T-helper 2 cell treated with Interferon-gamma antibody and Interleukin-4, amounts not matched to agents 100 ng/mL and 5 ng/mL, for 36 hours (primary cell): ENCODE measurements around the gene DCANP1. TPM values are rescaled to one million over a fixed set of nuclear protein-coding genes. Genes with fewer than 3 reads are reported as not detected.

ENCODE experiments used
- intact Hi-C: fragments of 100-400 bp; cut with micrococcal nuclease; formaldehyde crosslinking; loops from one replicate; pipeline ENCODE4 v1.15.1; 2023
- total RNA-seq: library from RNA; stranded (reverse); gene quantifications from 2 replicates; pipeline ENCODE4 v1.2.3, GENCODE V29; 2022

Gene DCANP1
- total RNA-seq, 1 donor from 2014 or later = not detected

DNA sequence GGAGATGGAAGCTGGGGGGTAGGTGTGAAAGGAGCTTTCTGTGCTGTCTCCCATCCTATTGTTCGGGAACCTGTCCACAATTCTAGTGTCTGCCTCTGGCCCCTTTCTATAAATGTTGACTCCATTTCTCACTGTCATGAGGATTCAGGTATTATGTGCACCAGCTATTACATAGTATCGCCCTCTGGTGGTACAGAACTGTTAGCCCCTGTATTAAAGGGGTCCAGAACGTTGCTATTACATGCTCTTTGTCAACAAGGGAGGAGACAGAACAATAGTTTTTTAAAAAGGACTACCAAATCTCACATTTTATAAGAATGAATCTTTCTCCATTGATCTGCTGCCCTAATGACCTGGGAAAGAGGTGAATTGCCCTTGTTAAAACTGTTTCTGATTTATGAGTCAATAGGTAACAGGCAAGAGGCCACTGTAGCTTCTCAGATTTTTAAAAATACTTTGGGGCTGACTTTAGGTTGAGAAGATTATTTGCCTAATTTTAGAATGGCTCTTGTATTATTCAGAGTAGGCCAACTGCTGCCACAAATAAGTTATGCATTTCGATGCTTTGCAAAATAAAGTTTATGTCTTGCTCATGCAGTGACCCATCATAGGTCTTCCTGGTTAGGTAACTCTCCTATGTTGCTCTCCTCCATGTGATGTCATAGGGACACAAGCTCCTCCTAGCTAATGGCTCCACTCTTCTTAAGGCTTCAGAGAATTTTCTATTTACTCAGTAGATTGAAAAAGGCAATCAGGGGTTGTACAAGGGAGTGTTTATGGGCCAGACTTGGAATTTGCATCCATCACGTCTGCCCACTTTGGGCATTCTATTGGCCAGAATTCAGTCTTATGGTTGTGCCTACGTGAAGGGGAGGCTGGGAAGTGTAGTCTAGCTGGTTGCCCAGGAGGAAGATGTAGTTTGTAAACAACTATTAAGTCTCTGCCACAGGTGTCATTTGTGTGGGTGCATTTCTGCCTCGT is 20.8 kb downstream of the DCANP1 start:
- intact Hi-C loops = loop anchor here (1.0 to 2.0 kb wide), 2 partner anchors 27 to 66 kb away; partner anchors contain the start of gene MACROH2A1

DNA sequence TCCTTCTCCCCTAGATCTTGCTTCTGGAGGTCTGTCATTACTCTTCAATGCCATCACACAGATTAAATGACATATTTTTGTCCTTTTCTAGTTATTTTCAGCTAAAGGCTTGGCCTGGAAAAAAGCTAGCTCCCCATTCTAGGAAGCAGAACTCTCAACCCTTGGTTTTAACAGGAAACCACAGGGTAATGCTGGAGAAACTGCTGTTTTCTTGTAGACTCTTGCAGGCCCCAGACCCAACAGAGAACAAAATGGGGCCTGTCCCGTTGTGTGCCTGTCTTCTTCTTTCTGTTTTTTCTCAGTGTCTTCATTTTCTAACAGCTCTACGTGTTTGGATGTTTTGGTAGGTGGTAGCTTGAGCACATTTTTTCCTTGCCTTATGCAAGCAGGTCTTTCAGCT is 21.5 kb downstream of the DCANP1 start:
- intact Hi-C loops = loop anchor here (1.0 to 2.0 kb wide), 2 partner anchors 26 to 65 kb away; partner anchors contain the start of gene MACROH2A1

GRCh38 chr5:135423846-135424168 is 23.3 kb downstream of the DCANP1 start:
- intact Hi-C loops = no loop called here

DNA sequence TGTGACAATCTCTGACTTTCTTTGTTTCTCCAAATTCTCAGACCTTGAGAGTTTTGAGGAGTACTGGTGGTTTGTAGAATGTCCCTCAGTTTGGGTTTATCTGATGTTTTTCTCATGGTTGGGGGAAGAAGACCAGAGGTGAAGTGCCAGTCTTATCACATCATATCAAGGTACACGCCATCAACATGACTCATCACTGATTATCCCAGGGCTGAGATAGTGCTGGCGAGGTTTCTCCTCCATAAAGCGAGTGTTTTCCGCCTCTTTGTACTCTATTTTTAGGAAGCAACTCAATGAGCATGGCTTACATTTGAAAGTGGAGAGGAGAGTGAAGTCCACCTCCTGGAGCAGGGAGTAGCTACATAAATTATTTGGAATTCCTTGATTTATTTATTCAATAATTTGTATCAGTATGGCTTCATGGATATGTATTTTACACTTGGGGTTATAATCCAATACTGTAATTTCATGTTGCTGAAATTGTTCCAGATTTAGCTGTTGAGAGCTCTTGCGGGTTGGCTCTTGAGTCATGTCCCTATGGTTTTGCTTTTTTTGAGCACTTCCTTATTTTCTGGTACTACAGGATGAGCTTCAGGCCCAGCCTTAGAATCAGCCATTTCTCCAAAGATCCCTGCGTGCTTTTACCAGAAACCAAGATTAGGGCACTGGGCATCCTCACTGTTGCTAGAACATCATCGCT is 23.9 kb downstream of the DCANP1 start:
- intact Hi-C loops = no loop called here

DNA sequence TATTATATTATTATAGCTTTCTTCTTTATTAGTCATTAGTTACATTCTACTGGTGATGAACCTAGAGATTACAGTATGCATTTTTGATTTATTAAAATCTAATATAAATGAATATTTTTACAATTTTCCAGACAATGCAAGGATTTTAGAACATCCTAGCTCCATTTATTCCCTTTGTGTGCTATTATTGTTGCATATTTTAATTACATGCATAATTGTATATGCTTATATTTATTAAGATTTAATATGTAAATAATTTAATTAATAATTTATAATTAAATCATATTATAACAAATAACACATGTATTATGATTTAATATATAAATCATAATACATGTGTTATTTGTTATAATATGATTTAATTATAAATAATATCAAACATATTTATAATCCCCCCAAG is 24.7 kb downstream of the DCANP1 start:
- intact Hi-C loops = no loop called here

DNA sequence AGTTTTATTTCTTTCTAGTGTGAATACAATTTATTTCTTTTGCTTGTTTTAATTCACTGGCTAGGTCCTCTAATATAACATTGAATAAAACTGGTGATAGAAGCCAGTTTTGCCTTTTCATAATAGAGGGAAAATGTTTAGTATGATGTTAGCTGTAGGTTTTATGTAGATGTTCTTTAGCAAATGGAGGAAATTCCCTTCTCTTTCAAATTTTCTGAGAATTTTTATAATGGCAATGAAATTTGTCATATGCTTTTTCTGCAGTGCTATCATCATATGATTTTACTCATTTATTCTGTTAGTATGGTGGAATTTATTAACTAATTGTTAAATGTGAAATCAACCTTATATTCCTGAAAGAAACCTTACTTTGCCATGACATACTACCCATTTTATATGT is 30.1 kb downstream of the DCANP1 start:
- intact Hi-C loops = no loop called here

DNA sequence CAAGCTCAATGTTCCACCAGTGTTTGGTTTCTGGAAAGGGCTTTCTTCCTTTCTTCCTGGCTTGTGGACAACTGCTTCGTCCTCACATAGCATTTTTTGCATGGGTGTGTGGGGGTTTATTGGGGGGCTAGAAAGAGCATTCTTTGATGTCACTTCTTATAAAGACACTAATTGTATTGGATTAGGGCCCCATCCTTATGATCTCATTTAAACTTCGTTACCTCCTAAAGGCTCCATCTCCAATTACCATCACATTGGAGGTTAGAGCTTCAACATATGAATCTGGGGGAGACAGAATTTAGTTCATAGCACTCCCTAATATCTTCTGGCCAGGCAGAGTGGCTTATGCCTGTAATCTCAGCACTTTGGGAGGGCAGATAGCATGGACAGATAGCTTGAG is 42.1 kb downstream of the DCANP1 start:
- intact Hi-C loops = no loop called here

DNA sequence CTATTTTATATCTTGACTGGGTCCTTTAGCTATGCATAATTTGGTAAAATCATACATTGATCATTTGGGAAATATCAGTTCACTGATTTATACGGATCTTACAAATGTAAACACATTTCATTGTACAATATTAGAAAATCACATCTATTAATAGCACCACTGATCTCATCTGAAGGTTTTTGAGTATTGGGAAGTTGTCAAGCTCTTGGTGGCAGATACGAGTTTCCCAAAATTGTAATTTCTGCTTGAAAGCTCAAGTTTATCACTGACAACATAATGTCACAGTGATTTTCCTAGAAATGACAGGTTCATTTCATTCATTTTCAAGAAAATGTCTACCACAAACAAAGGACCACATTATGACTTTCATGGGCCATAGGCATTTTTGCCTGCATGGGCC is 45.1 kb downstream of the DCANP1 start:
- intact Hi-C loops = no loop called here

DNA sequence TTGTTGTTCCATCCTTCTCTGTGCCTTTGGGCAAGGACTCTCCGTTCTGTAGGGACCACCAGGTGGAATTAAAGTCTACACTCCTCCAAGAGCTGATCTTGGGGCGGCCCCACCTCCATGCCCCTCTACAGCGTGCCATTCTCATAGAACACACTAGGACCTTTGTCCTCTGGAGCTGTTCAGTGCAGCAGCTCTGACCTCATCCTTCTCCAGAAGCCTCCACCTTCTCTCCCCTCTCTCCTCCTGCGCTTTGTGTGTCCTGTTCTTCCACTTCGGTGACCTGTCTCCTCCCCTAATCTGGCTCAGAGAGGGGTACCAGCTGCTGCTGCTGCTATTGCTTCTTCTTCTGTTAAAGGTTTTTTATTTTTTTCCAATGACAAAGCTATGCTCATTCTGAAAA is 46.3 kb downstream of the DCANP1 start:
- intact Hi-C loops = no loop called here

DNA sequence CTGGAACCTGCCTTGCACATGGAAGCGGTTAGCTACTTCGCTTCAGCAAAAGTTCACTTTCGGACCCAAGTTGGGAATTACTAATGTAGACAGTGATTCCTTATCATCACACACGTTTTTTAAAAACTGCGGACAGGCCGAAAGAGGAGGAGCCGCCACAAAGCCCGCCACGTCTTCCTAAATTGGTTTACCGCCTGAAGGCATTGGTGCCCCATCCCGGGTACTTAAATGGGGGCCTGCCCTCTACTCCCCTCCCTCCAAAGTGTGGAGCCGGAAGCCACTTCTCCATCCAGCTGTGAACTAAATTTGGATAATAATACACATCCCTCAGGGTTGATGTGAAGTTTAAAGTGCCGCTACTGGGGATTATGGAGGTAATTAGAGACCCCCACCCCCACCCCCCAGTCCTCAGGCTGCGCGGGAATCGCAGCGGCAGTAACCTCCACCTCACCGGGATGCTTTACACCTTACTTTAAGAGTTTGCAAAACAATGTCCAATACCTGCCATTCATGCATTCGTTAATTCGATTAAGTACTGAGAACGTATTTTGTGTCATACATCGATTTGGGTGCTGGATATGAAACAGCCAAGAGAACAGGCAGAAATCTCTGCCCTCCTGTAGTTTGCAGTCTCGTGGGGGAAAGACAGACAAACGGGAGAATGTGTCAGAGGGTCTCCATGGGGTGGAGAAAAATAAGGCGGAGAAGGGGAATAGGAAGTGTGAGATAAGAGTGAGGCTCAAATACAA is 47.2 kb downstream of the DCANP1 start:
- intact Hi-C loops = loop anchor here (1.0 to 10.0 kb wide), 3 partner anchors 23 to 495 kb away; partner anchors contain the start of gene PCBD2

DNA sequence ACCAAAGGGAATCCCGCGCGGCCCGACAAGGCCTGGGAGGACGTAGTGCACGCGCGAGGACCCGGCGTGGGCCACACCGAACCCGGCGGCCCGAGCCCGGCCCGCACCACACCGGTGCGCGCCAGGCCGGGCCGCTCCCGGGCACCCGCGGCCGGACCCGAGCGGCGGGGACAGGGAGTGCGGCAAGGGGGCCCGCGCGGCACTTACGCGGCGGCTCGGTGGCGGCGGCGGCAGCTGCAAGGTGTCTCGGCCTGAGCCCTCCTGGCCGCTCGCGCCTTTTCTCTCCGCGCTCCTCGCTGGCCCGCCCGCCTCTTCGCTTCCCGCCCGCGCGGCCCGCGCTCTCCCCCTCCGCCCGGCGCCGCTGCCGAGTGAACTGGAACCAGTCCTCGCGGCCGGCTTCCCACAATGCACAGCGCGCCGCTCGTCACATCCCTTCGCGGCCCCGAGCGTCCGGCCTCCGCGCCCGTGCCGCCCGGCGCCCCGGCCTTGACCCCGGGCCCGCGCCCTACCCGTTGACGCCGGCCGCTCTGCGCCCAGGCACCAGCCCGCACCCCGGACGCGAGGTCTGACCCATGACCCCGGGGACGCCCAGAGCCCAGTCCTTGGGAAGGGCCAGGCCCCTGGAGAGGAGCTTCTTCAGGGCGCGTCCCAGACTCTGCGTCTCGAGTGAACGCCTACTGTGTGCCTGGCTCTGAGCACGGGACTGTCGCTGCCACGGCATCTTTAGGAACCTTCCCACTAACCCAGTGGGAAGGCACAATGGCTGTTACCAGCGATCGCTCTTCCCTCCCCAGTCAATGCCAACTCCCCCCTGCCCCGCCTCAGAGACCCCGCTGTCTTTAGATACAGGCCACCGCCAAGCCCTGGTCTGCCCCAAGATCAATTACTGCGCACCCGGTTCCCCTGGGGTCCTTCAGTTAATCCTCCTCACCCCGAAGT is 48.0 kb downstream of the DCANP1 start, which contains the start of gene MACROH2A1:
TSS of gene MACROH2A1 (minus strand) at position 377 of the 939 bp plus-strand sequence. CDS start 10,138 bp downstream, outside the sequence.
- intact Hi-C loops = loop anchor here (1.0 to 10.0 kb wide), 3 partner anchors 22 to 494 kb away; partner anchors contain the start of gene PCBD2

GRCh38 chr5:135398160-135398854 is 48.8 kb downstream of the DCANP1 start:
- intact Hi-C loops = loop anchor here (2.0 to 10.0 kb wide), 2 partner anchors 22 to 494 kb away; partner anchors contain the start of gene PCBD2

GRCh38 chr5:135397084-135397483 is 50.1 kb downstream of the DCANP1 start:
- intact Hi-C loops = loop anchor here (10.0 kb wide), 1 partner anchor 492 kb away; the partner anchor contains the start of gene PCBD2

DNA sequence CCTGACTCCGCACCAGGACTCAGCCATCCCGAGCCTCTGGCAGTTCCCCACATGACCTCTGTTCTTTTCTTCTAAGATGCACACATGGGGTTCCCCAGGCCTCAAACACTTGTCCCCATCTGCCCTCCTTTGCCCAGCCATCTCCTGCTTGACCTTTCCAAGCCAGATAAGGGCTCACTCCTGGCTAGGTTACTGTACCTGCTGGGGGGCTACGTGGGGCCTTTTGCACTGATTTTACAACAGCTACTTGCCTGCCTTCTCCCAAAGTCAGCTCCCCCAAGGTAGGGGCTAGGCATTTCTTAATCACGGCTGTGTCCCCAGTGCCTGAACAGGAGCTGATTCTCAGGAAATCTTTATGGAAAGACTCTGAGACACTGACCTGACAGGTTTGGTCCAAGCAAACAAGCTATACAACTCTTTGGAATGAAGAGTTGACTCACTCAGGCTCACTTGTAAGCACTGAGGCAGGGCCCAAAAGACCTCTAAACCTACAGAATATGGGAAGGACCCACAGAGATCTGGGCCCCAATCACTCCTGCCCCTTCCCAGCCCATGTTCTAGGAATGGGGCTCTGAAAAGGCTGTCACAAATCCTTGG is 50.6 kb downstream of the DCANP1 start:
- intact Hi-C loops = loop anchor here (10.0 kb wide), 1 partner anchor 492 kb away; the partner anchor contains the start of gene PCBD2

DNA sequence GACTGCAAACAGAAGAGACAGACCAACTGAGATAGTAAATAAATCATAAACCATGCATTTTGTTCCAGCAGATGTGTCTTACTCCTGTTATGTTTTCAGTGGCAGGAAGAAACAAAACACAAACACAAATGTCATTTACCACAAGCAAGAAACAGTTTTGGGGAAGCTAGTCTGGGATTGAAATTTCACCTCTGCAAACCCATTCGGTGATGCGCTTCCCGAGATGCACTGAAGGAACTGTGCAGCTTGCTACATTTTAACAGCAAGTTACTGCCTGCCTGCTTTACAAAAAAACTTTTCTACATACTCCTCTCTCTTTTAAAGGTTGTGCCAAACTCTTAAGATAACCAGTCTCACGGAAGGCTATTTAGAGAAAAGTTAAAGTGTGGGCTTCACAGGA is 51.3 kb downstream of the DCANP1 start:
- intact Hi-C loops = loop anchor here (10.0 kb wide), 1 partner anchor 491 kb away; the partner anchor contains the start of gene PCBD2

- intact Hi-C loops = loop anchor here (10.0 kb wide), 1 partner anchor 491 kb away; the partner anchor contains the start of gene PCBD2
Measured at GRCh38 chr5:135395451-135395850, 51.7 kb downstream of the DCANP1 start.
